ENCODE data around the gene RAB34. TPM values are rescaled to one million over a fixed set of nuclear protein-coding genes. Genes with fewer than 3 reads are reported as not detected.

Gene RAB34
- total and polyA plus RNA-seq, 9 of the 15 experiments (the other 6 are each of a cell fraction or from before 2014, with no cell fraction given) = 0.07 to 3.8 (median 0.46) TPM; not detected in 1

- TF ChIP-seq REST (IDR thresholded peaks at IDR 0.05; ENCODE audit: borderline replicate concordance) = peak; percentile 99
- peak; percentile 39; the same call in 1 of the 2 replicates for TF ChIP-seq REST (CRISPR knock-in tag; IDR thresholded peaks at IDR 0.05; ENCODE audit: low read depth)
- 0 out of 2 replicates have a peak, but pooled peaks have one; percentile 38 for TF ChIP-seq STAT6 (CRISPR knock-in tag; IDR thresholded peaks at IDR 0.05)
- TF ChIP-seq ELF4 (CRISPR knock-in tag; IDR thresholded peaks at IDR 0.05) = no peak
- TF ChIP-seq JUNB (CRISPR knock-in tag; conservative IDR thresholded peaks at IDR 0.05) = no peak
- TF ChIP-seq NFYB (IDR thresholded peaks at IDR 0.05; ENCODE audit: extremely low read depth, insufficient read length) = no peak
- no peak for TF ChIP-seq ZNF133 (CRISPR knock-in tag; IDR thresholded peaks at IDR 0.05)
- TF ChIP-seq PREB (CRISPR knock-in tag; IDR thresholded peaks at IDR 0.05) = 0 out of 2 replicates have a peak, but pooled peaks have one; percentile 26
- TF ChIP-seq TAF9B (IDR thresholded peaks at IDR 0.05; ENCODE audit: partially characterized antibody) = no peak
- peak; percentile 49; the same call in 1 of the 2 replicates for TF ChIP-seq ZNF583 (CRISPR knock-in tag; IDR thresholded peaks at IDR 0.05)
- peak; percentile 14 for TF ChIP-seq GTF2B (IDR thresholded peaks at IDR 0.05; ENCODE audit: extremely low read depth, insufficient read length)
- TF ChIP-seq STAT5B (CRISPR knock-in tag; IDR thresholded peaks at IDR 0.05) = no peak
- TF ChIP-seq TCF15 (CRISPR knock-in tag; IDR thresholded peaks at IDR 0.05) = peak; percentile 70; the same call in 1 of the 2 replicates
Measured at GRCh38 chr17:28726627-28727491, 9.2 kb upstream of the RAB34 start (continued).
